Measurements from ENCODE around the gene CENPS.
"Not testable (repeated sequence)": the region's sequence is repeated elsewhere in the genome, so short reads cannot be mapped to it uniquely, and the experiment has no call there.

Gene CENPS

DNA sequence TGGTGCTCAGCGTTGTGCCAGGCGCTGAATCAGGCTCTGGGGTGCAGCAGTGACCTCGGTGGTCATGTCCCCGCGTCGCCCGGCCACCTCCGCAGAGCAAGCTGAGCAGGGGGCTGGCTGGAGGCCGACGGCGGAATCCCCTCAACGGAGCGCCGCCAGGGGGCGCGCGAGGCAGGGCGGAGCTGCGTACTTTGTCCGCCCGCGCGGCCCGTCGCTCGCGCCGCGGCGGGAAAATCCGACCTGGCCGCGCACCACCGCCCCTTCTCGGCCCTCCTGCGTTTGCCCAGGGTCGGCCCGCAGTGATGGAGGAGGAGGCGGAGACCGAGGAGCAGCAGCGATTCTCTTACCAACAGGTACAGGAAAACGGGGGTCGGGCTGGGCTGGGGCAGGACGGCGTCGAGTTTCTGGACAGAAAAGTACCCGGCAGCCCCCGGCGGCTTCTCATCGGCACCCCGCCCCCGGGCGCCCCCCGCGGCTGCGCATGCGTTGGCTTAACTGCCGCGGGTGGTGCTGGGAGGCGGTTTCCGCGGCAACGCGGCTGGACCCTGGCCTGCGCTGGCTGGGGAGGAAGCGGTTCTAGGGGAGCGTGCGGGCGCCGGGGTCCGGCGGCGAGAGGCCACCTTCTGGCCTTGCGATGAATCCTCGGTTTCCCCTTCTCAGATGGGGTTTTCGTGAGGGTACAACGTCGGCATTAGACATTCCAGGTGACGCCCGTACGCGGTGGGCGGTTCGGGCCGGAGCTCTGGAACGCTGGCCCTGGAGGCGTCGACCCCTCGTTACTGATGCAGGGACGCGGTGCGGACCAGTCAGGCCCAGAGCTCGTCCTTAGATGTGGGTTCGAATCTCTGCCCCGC, at the start of gene CENPS:
Gene CENPS, plus strand, starts transcription at position 218 of the 854 bp plus-strand sequence. Its CDS starts 85 bp downstream, at position 303.
- DNase-seq (ENCODE audit: low read depth), result peak; percentile 90

GRCh38 chr1:10380594-10381275, 49.5 kb upstream of the CENPS start:
- DNase-seq (ENCODE audit: low read depth), result no peak

DNA sequence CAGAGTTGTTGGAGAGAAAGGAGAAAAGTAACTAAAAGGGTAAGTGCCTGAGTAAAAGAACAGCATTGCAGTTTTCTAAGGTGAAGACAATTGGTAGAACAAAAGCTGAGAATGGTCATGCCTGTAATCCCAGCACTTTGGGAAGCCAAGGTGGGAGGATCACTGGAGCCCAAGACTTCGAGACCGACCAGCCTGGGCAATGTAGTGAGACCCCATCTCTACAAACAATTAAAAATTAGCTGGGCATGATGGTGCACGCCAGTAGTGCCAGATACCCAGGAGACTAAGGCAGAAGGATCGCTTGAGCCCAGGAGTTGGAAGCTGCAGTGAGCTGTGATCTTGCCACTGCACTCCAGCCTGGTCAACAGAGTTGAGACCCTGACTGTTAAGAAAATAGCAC, 46.6 kb upstream of the CENPS start:
- no peak for DNase-seq (ENCODE audit: low read depth)

DNA sequence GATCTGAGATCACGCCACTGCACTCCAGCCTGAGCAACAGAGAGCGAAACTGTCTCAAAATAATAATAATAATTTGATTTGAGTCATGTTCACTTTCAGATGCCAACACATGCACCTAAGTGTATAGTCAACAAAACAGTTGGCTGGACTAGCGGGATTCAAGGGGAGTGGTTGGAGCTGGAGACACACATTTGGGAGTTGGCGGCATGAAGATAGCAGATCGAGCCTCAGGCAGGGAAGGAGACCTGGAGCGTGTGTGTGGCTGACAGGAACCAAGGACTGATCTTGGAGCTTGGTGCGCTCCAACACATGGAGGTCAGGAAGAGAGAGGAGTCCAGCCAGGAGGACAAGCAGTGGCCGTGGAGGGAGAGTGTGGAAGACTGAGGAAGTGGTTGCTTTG, 46.0 kb upstream of the CENPS start:
- no peak for DNase-seq (ENCODE audit: low read depth)

GRCh38 chr1:10386761-10387676, 43.2 kb upstream of the CENPS start:
- DNase-seq (ENCODE audit: low read depth), result no peak

GRCh38 chr1:10387677-10388386, 42.4 kb upstream of the CENPS start:
- no peak for DNase-seq (ENCODE audit: low read depth)

- DNase-seq (ENCODE audit: low read depth), result no peak
Observed at GRCh38 chr1:10388387-10388715, 41.9 kb upstream of the CENPS start.

GRCh38 chr1:10389271-10389973, 40.8 kb upstream of the CENPS start:
- DNase-seq (ENCODE audit: low read depth), result no peak

- DNase-seq (ENCODE audit: low read depth), result no peak
Observed at GRCh38 chr1:10396870-10397269, 33.4 kb upstream of the CENPS start.

DNA sequence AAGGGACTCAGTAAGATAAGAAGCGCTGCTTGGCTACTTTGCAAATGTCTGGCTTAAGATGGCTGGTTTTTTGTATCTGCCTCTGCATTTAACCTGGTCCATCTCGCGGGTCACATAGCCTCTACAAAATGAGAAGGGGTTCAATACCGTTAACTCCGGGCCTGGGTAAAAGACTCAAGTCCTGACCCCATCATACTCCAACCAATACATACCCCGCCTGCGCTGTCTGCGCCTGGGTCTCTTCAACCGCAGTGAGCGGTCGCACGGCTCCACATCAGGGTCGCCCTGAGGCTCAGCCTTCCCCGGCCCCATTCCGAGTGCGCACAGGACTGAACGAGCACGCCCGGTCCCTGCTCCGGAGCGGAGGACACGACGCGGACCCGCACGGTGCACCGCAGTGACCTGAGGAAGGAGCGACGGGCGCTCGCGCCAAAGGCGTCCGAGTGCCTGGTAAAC, 31.9 kb upstream of the CENPS start:
- DNase-seq (ENCODE audit: low read depth), result no peak

- DNase-seq (ENCODE audit: low read depth), result peak; percentile 96
Observed at GRCh38 chr1:10398734-10399443, 31.3 kb upstream of the CENPS start, which contains the start of gene PGD. TSS of gene PGD (plus strand) at chr1:10399064. CDS start at chr1:10399118, 54 bp downstream.

DNA sequence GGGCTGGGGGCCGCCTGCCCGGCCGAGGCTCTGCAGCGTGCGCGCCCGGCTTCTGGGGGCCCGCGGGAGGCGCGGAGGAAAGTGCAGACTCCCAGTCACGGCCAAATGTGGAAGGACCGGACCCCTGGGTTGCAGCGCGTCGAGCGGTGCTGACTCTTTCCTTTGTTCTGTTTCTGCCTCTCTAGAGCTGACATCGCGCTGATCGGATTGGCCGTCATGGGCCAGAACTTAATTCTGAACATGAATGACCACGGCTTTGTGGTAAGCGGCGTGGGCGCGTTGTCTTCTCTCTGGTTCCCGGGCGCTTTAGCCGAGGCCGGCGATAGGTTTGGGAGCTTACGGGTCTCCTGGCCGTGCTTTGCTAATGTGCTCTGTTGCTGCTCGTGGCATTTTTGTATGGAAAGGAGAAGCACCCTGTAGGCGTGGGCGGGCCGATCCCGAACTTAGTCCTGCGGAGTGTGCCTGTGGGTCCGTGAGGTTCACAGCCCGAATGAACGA, 30.7 kb upstream of the CENPS start:
- DNase-seq (ENCODE audit: low read depth), result no peak

DNA sequence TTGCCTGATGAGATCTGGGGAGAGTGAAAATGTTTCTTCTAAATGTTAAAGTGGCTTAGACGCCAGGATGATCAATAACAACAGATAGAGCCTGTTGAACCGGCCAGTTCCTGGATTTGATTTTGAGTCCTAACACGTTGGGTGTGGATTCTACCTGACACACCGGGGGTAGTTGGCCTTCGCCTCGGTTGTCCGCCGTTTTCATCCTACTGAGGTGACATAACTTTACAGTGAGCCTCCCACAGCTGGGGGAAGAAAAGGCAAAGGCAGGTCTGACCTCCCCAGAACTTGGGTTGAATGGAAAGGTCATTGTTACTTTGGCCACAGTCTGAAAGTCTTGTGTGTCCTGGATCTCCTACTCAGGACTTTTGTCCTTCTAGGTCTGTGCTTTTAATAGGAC, 30.2 kb upstream of the CENPS start:
- no peak for DNase-seq (ENCODE audit: low read depth)

- DNase-seq (ENCODE audit: low read depth), result no peak
Observed at GRCh38 chr1:10401281-10401680, 29.0 kb upstream of the CENPS start.

GRCh38 chr1:10402729-10403274, 27.4 kb upstream of the CENPS start:
- DNase-seq (ENCODE audit: low read depth), result no peak

DNA sequence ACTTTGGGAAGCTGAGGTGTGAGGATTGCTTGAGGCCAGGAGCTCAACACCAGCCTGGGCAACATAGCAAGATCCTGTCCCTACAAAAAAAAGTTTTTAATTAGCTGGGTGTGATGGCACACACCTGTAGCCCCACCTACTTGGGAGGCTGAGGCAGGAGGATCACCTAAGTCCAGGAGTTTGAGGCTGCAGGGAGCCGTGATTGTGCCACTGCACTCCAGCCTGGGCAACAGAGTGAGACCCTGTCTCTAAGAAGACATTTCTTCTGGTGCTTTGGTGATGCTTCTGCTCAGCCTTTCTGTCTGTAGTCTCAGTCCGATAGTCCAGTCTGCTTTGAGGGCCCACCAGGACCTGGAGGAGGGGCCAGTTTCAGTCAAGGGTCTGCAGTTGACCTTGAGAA, 23.0 kb upstream of the CENPS start:
- no peak for DNase-seq (ENCODE audit: low read depth)

DNA sequence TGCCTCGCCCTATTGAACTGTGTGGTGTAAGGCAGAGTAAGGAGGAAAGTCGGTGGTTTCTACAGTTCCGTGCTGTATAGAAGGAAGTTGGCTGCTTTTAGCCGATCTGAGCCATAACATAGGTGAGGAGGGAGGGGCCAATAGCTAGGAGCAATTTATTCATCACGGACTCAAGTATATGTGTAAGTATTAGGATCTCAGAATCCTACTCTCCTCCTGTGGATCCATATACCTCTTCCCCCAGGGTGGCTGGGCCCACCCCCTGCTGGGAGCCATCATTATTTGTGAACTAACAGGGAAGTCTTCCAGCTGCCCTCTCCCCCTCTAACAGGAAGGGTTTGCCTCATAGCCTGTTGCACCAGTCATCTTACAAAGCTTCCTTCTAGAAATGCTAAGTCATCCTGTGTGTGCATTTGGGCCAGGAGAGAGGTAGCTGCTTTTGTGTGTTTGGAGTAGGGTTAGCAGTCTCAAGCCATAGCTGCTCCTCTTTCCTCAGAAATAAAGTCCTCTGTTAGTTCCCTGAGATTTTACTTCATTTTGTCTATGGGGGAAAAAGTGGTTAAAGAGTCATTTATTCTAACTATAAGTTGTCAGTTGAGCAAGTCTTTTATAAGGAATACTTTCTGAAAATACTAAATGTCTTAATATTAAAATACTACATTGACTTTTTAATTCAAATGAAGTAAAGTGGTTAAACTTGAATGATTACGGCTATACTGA, 14.9 kb upstream of the CENPS start:
- DNase-seq (ENCODE audit: low read depth), result no peak

DNA sequence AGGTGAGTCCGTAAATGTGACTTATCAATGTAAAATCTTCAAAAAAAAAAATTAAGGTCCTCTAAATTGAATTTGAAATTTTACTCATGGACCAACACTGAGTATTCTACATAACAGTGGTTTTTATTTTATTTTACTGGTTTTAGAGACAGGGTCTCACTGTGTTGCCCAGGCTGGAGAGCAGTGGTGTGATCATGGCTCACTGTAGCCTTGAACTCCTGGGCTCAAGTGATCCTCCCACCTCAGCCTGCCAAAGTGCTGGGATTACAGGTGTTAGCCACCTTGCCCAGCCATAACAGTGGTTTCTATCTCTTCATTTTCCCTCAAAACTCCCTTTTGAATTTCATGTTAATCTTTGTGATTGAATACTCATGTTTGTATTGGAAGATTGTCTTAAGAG, 14.3 kb upstream of the CENPS start:
- not testable (repeated sequence) for DNase-seq (ENCODE audit: low read depth)

DNA sequence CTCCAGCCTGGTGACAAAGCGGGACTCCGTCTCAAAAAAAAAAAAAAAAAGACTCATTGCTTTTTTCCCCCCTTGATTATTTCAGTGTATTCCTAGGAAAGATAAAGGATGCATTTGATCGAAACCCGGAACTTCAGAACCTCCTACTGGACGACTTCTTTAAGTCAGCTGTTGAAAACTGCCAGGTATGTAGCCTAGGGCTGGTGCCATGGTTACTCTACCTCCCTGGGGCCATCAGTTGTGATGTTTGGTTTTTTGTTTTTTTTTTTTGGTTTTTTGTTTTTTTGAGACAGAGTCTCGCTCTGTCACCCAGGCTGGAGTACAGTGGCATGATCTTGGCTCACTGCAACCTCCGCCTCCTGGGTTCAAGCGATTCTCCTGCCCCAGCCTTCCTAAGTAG, 11.5 kb upstream of the CENPS start:
- DNase-seq (ENCODE audit: low read depth), result not testable (repeated sequence)

Data from activated gamma-delta T cell treated with anti-CD3 and anti-CD28 coated beads, Interleukin-2, amount 50 U/mL, for 16 hours (primary cell).